ENCODE data around the gene PTCRA. TPM values are rescaled to one million over a fixed set of nuclear protein-coding genes. Genes with fewer than 3 reads are reported as not detected.
"Not testable (repeated sequence)": the region's sequence is repeated elsewhere in the genome, so short reads cannot be mapped to it uniquely, and the experiment has no call there.

The PTCRA gene
- total and polyA plus RNA-seq, 2 of the 4 experiments (the other 2 are of a cell fraction): not detected

GRCh38 chr6:42885702-42886101 lies 30.2 kb upstream of the PTCRA start:
- in situ Hi-C loops (cut with MboI; ENCODE audit: low sequenced_read_pairs): loop anchor here (25.0 kb wide), 1 partner anchor 798 kb away; no protein-coding TSS in a partner anchor
- Histone ChIP-seq H3K4me3 (ENCODE audit: insufficient read depth, low read depth, low read length) (no peak overlapping the region), H3K4me2 (ENCODE audit: low read depth, low read length) (no peak overlapping the region), H3K27ac (ENCODE audit: insufficient read depth, low read length) (no peak overlapping the region), H4K91ac (ENCODE audit: insufficient read depth, low read depth, low read length) (no peak overlapping the region), H3K9me3 (ENCODE audit: control insufficient read depth, insufficient read depth, low read length) (no peaks in the 10 kb centered on the region), H3K27me3 (ENCODE audit: control insufficient read depth, insufficient read depth, low read length) (no peaks in the 10 kb centered on the region), H3K56ac (ENCODE audit: extremely low read depth, insufficient read depth, low read length) (no peak overlapping the region), H2AK9ac (replicated peaks; ENCODE audit: low read depth, low read length, poor library complexity) (no peak overlapping the region), H2AK5ac (ENCODE audit: low read depth, low read length) (no peak overlapping the region), H3K79me1 (ENCODE audit: low read depth in 1 of 2, low read length in 2 of 2) (peaks cover 26 to 33% of the 10 kb centered on the region in 2 experiments), H2BK120ac (ENCODE audit: low read depth, low read length) (no peak overlapping the region), H2BK15ac (ENCODE audit: low read depth, low read length) (no peak overlapping the region), H3K14ac (replicated peaks; ENCODE audit: low read depth, low read length) (no peak overlapping the region), H2BK20ac (ENCODE audit: low read depth, low read length) (no peak overlapping the region), H3K9ac (ENCODE audit: low read depth, low read length) (no peak overlapping the region), H3K23ac (ENCODE audit: low read depth, low read length) (no peak overlapping the region), H3K4ac (ENCODE audit: low read depth, low read length) (no peak overlapping the region), H3K9me1 (ENCODE audit: insufficient read depth, low read length) (no peaks in the 10 kb centered on the region), H4K20me1 (ENCODE audit: insufficient read depth, low read length) (peaks cover 3% of the 10 kb centered on the region; the same call in 1 of the 2 replicates), H3K18ac (ENCODE audit: low read depth, low read length) (no peak overlapping the region), H3K36me3 (ENCODE audit: control insufficient read depth, insufficient read depth, low read length) (peaks cover 39% of the 10 kb centered on the region), H4K5ac (ENCODE audit: low read depth, low read length) (no peak overlapping the region), H4K8ac (ENCODE audit: low read depth in 2 of 2, low read length in 2 of 2) (no peak overlapping the region), H2AFZ (replicated peaks; ENCODE audit: low read length, poor library complexity) (no peak overlapping the region), H3K4me1 (ENCODE audit: control insufficient read depth, insufficient read depth, low read length) (peaks cover 3% of the 10 kb centered on the region; the same call in 1 of the 2 replicates), H2BK5ac (ENCODE audit: low read depth, low read length, poor library complexity, severe bottlenecking) (no peak overlapping the region)
- POLR2A ChIA-PET (ENCODE audit: unreplicated experiment): no interaction called here
- no TSS peak for BruUV-seq (replicated peaks)
- no CpG with 5 or more reads among the region's 4 CpGs for WGBS, 2 experiments (ENCODE audit: extremely low coverage in 2 of 2, insufficient read length in 1 of 2)
- dilution Hi-C loops (cut with HindIII; ENCODE audit: low sequenced_read_pairs, unreplicated experiment): no loop called here
- no peak for TF ChIP-seq CHD1 (IDR thresholded peaks at IDR 0.05; ENCODE audit: low read depth, low read length)
- ATAC-seq (ENCODE audit: low read depth) (no peak), DNase-seq (no peak)
- intact Hi-C loops (cut with micrococcal nuclease): no loop called here
- CTCF ChIA-PET: no interaction called here

- H3K4me1 ChIP-seq (ENCODE audit: control insufficient read depth, insufficient read depth, low read length); ATAC-seq (ENCODE audit: low read depth); H3K27me3 ChIP-seq (ENCODE audit: control insufficient read depth, insufficient read depth, low read length); intact Hi-C loops (cut with micrococcal nuclease); H2BK15ac ChIP-seq (ENCODE audit: low read depth, low read length); H2BK120ac ChIP-seq (ENCODE audit: low read depth, low read length); H3K27ac ChIP-seq (ENCODE audit: insufficient read depth, low read length); H3K9me3 ChIP-seq (ENCODE audit: control insufficient read depth, insufficient read depth, low read length); H4K8ac ChIP-seq (ENCODE audit: low read depth in 2 of 2, low read length in 2 of 2); CTCF ChIA-PET; H2AK9ac ChIP-seq (replicated peaks; ENCODE audit: low read depth, low read length, poor library complexity); H2AK5ac ChIP-seq (ENCODE audit: low read depth, low read length); H3K4me3 ChIP-seq (ENCODE audit: insufficient read depth, low read depth, low read length); H4K5ac ChIP-seq (ENCODE audit: low read depth, low read length); H2BK20ac ChIP-seq (ENCODE audit: low read depth, low read length); H4K91ac ChIP-seq (ENCODE audit: insufficient read depth, low read depth, low read length); H2BK5ac ChIP-seq (ENCODE audit: low read depth, low read length, poor library complexity, severe bottlenecking); H3K4ac ChIP-seq (ENCODE audit: low read depth, low read length); H3K9ac ChIP-seq (ENCODE audit: low read depth, low read length); H3K14ac ChIP-seq (replicated peaks; ENCODE audit: low read depth, low read length); H3K4me2 ChIP-seq (ENCODE audit: low read depth, low read length); H3K18ac ChIP-seq (ENCODE audit: low read depth, low read length); POLR2A ChIA-PET (ENCODE audit: unreplicated experiment); DNase-seq; dilution Hi-C loops (cut with HindIII; ENCODE audit: low sequenced_read_pairs, unreplicated experiment); H2AFZ ChIP-seq (replicated peaks; ENCODE audit: low read length, poor library complexity); H3K56ac ChIP-seq (ENCODE audit: extremely low read depth, insufficient read depth, low read length); BruUV-seq (replicated peaks); H3K9me1 ChIP-seq (ENCODE audit: insufficient read depth, low read length); H4K20me1 ChIP-seq (ENCODE audit: insufficient read depth, low read length); H3K23ac ChIP-seq (ENCODE audit: low read depth, low read length): not testable (repeated sequence)
- H3K36me3 ChIP-seq (ENCODE audit: control insufficient read depth, insufficient read depth, low read length): peaks cover 31% of the 10 kb centered on the region
- WGBS, 2 experiments (ENCODE audit: extremely low coverage in 2 of 2, insufficient read length in 1 of 2): no CpG with 5 or more reads among the region's 4 CpGs
- peaks cover 23% of the 10 kb centered on the region in 2 experiments for H3K79me1 ChIP-seq (ENCODE audit: low read depth in 1 of 2, low read length in 2 of 2)
- in situ Hi-C loops (cut with MboI; ENCODE audit: low sequenced_read_pairs): loop anchor here (25.0 kb wide), 1 partner anchor 801 kb away; no protein-coding TSS in a partner anchor
Measured at GRCh38 chr6:42888201-42888600, 27.7 kb upstream of the PTCRA start.
